Gastrocnemius medialis (tissue), 4 donors: ENCODE data around the gene KMO. TPM values are rescaled to one million over a fixed set of nuclear protein-coding genes. Genes with fewer than 3 reads are reported as not detected.

Experiments used
- ATAC-seq, 2 donors: fragments of 150-250 bp; one replicate each; pipeline ENCODE4 v1.9.1; 2016
- DNase-seq, 2 donors: peaks; one replicate each; pipeline ENCODE4 v3.0.0-alpha.2; 2019
- H3K27ac ChIP-seq, 4 donors: fragments of 200-600 bp; sonication (generic); 1 replicate in 1 of 4; 2 replicates in 3 of 4; pipeline ENCODE4 v1.5.1; 2016 to 2018; ENCODE audit warnings: mild to moderate bottlenecking in 2 of 4, moderate library complexity in 1 of 4
- H3K27me3 ChIP-seq, 3 donors: fragments of 200-600 bp; sonication (generic) in 2 of 3; 1 replicate in 1 of 3; 2 replicates in 2 of 3; pipeline versions ENCODE4 v1.5.1 to v1.6.0; 2016 to 2019; ENCODE audit warnings: mild to moderate bottlenecking in 1 of 3, moderate library complexity in 1 of 3
- H3K36me3 ChIP-seq, 2 donors: fragments of 200-600 bp; sonication (generic) in 1 of 2; one replicate each; pipeline ENCODE4 v1.5.1; 2017 to 2018
- H3K4me1 ChIP-seq, 2 donors: fragments of 200-600 bp; sonication (generic) in 1 of 2; one replicate each; pipeline ENCODE4 v1.5.1; 2016 to 2017; ENCODE audit warnings: mild to moderate bottlenecking in 2 of 2
- H3K4me3 ChIP-seq, 4 donors: fragments of 200-600 bp; sonication (generic) in 3 of 4; 1 replicate in 1 of 4; 2 replicates in 3 of 4; pipeline ENCODE4 v1.5.1; 2016 to 2019; ENCODE audit warnings: mild to moderate bottlenecking in 2 of 4
- H3K9me3 ChIP-seq, 3 donors: fragments of 200-600 bp; sonication (generic) in 2 of 3; 1 replicate in 1 of 3; 2 replicates in 2 of 3; pipeline ENCODE4 v1.5.1; 2016 to 2019
- CTCF ChIP-seq, 5 experiments: fragments of 450-650 bp in 3 of 5; fragments of 200-600 bp in 2 of 5; sonication (generic) in 2 of 5; IDR thresholded peaks in 4 of 5; conservative IDR thresholded peaks in 1 of 5; 1 replicate in 4 of 5; 2 replicates in 1 of 5; pipeline ENCODE4 v1.5.1; 2016 to 2019; ENCODE audit warnings: antibody characterized with exemption in 5 of 5, mild to moderate bottlenecking in 3 of 5, moderate library complexity in 3 of 5
- POLR2A ChIP-seq, 2 donors: fragments of 450-650 bp; IDR thresholded peaks; one replicate each; pipeline ENCODE4 v1.6.1; 2017; ENCODE audit warnings: antibody characterized with exemption in 2 of 2, mild to moderate bottlenecking in 2 of 2, moderate library complexity in 2 of 2
- in situ Hi-C, 4 donors: fragments of 200-750 bp; cut with MboI; loops; one replicate each; pipeline versions ENCODE4 v1.15.0 to v1.8.0; 2017; ENCODE audit warnings: low sequenced_read_pairs in 4 of 4
- intact Hi-C: fragments of 100-400 bp; cut with DNase I; formaldehyde crosslinking; loops from one replicate; pipeline ENCODE4 v1.15.1; 2023; ENCODE audit warnings: low total_unique reads
- total RNA-seq, 4 donors: library from RNA; depleted of rRNA; stranded (reverse); fragments of >200 nt; gene quantifications; one replicate each; pipeline versions ENCODE4 v1.1.0 to v1.2.3, GENCODE V29; 2016

The KMO gene
- total RNA-seq, 4 donors from 2014 or later = 0.16 TPM; not detected in 3

- Histone ChIP-seq H3K4me1 (peaks cover 5% of the 10 kb centered on the region in 2 donors), H3K27ac (no peak overlapping the region), H3K27me3 (no peaks in the 10 kb centered on the region), H3K36me3 (no peaks in the 10 kb centered on the region), H3K4me3 (no peak overlapping the region), H3K9me3 (no peaks in the 10 kb centered on the region)
- intact Hi-C loops (loop anchor here (10.0 kb wide), 1 partner anchor 1697 kb away; no protein-coding TSS in a partner anchor), in situ Hi-C loops (loop anchor here in 2 of 4 donors (5.0 to 25.0 kb wide), 3 partner anchors 95 to 210 kb away; partner anchors contain the start of genes EXO1 (in 2 of the 2) and KMO (in 1 of the 2))
- no peak for ATAC-seq
- peak in 4 of 5 experiments; percentile 8 to 41 (median 29) for TF ChIP-seq CTCF (IDR thresholded peaks at IDR 0.05 in 4 of 5, conservative IDR thresholded peaks at IDR 0.05 in 1 of 5)
- no peak for TF ChIP-seq POLR2A (IDR thresholded peaks at IDR 0.05)
- DNase-seq = no peak
These were observed 95.5 kb downstream of the KMO start for GRCh38 chr1:241627453-241628259.

- DNase-seq = no peak
- TF ChIP-seq CTCF (IDR thresholded peaks at IDR 0.05 in 4 of 5, conservative IDR thresholded peaks at IDR 0.05 in 1 of 5) (no peak), POLR2A (IDR thresholded peaks at IDR 0.05) (no peak)
- intact Hi-C loops (no loop called here), in situ Hi-C loops (loop anchor here in 3 of 4 donors (10.0 to 25.0 kb wide), 2 partner anchors 105 to 207 kb away; partner anchors contain the start of gene EXO1 (in 2 of the 3))
- Histone ChIP-seq H3K36me3 (no peaks in the 10 kb centered on the region), H3K27me3 (no peaks in the 10 kb centered on the region), H3K4me1 (peaks cover 5% of the 10 kb centered on the region in 2 donors), H3K9me3 (no peaks in the 10 kb centered on the region), H3K4me3 (no peak overlapping the region), H3K27ac (no peak overlapping the region)
- no peak for ATAC-seq
These were observed 97.8 kb downstream of the KMO start for GRCh38 chr1:241630005-241630404.

- Histone ChIP-seq H3K27me3 (no peaks in the 10 kb centered on the region), H3K36me3 (no peaks in the 10 kb centered on the region), H3K9me3 (no peaks in the 10 kb centered on the region), H3K4me1 (peaks cover 5% of the 10 kb centered on the region in 2 donors), H3K4me3 (no peak overlapping the region), H3K27ac (no peak overlapping the region)
- ATAC-seq (no peak), DNase-seq (no peak)
- in situ Hi-C loops = loop anchor here in 3 of 4 donors (10.0 to 25.0 kb wide), 2 partner anchors 106 to 207 kb away; partner anchors contain the start of gene EXO1 (in 2 of the 3)
- intact Hi-C loops = no loop called here
- TF ChIP-seq CTCF (IDR thresholded peaks at IDR 0.05 in 4 of 5, conservative IDR thresholded peaks at IDR 0.05 in 1 of 5) (no peak), POLR2A (IDR thresholded peaks at IDR 0.05) (no peak)
These were observed 98.3 kb downstream of the KMO start for GRCh38 chr1:241630476-241630875.

GRCh38 chr1:241630899-241631298 is 98.7 kb downstream of the KMO start:
- Histone ChIP-seq H3K9me3 (no peaks in the 10 kb centered on the region), H3K4me1 (peaks cover 5% of the 10 kb centered on the region in 2 donors), H3K27me3 (no peaks in the 10 kb centered on the region), H3K27ac (no peak overlapping the region), H3K36me3 (no peaks in the 10 kb centered on the region), H3K4me3 (no peak overlapping the region)
- no peak for DNase-seq
- ATAC-seq = no peak
- TF ChIP-seq POLR2A (IDR thresholded peaks at IDR 0.05) (no peak), CTCF (IDR thresholded peaks at IDR 0.05 in 4 of 5, conservative IDR thresholded peaks at IDR 0.05 in 1 of 5) (no peak)
- in situ Hi-C loops = loop anchor here in 3 of 4 donors (10.0 to 25.0 kb wide), 2 partner anchors 106 to 206 kb away; partner anchors contain the start of gene EXO1 (in 2 of the 3)
- intact Hi-C loops = no loop called here
